ENCODE results near the gene SGO2. TPM values are rescaled to one million over a fixed set of nuclear protein-coding genes. Genes with fewer than 3 reads are reported as not detected.

Gene SGO2
- total RNA-seq, 1 experiment from 2014 or later = 25.4 TPM

DNA sequence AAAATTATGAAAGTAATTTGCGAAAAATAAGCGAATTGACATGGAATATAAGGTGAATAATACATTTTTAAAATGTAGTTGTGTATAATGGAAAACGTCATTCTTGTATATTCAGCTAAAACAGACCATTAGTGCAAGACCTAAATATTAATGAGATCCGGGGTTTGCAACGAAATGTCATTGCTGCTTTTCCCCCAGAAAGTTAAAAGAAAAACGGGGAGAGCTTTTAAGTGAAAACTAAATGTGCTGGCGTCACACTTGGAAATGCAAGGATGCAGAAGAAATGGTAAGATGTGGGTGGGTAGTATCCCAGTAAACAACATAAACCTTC, 491 bp upstream of the SGO2 start:
- ChIA-PET POLR2A (no interaction called here), CTCF (no interaction called here), RAD21 (ENCODE audit: low non-redundant PET in 1 of 2, low total read pairs in 2 of 2, uncharacterized antibody in 2 of 2, unreplicated experiment in 2 of 2) (interaction anchor here in 1 of 2 experiments (0.8 kb wide), 1 partner anchor 16 kb away, joined by 3 read pairs; the partner anchor contains the start of gene KCTD18)
- H3K79me2 ChIP-seq (ENCODE audit: insufficient read depth, low read length) = peaks cover 45% of the 10 kb centered on the region
- intact Hi-C loops (cut with micrococcal nuclease) = no loop called here
- H2AFZ ChIP-seq (ENCODE audit: low read depth, low read length, poor library complexity, severe bottlenecking) = peak overlapping the region; percentile 82
- no peaks in the 10 kb centered on the region for H3K36me3 ChIP-seq (ENCODE audit: control insufficient read depth in 1 of 2, insufficient read depth in 2 of 2, low read length in 2 of 2)
- DNase-seq (ENCODE audit: low read depth, low spot score) = no peak
- peaks cover 4 to 22% of the 10 kb centered on the region in 2 experiments; a peak in 3 of 4 replicates for H3K4me1 ChIP-seq (ENCODE audit: control insufficient read depth in 1 of 2, insufficient read depth in 2 of 2, low read length in 2 of 2)
- no peaks in the 10 kb centered on the region for H3K9me3 ChIP-seq (ENCODE audit: control insufficient read depth in 1 of 2, insufficient read depth in 1 of 2, low read depth in 1 of 2, low read length in 2 of 2)
- peak overlapping the region; percentile 92 for H3K4me2 ChIP-seq (ENCODE audit: low read length)
- H3K4me3 ChIP-seq (replicated peaks in 1 of 2; ENCODE audit: low read depth in 1 of 2, low read length in 2 of 2) = peak overlapping the region; percentile 93 to 96
- no peaks in the 10 kb centered on the region for H4K20me1 ChIP-seq (ENCODE audit: insufficient read depth)
- TF ChIP-seq SIN3A (IDR thresholded peaks at IDR 0.05; ENCODE audit: low read depth) = no peak
- no peak for TF ChIP-seq ELF1 (IDR thresholded peaks at IDR 0.05; ENCODE audit: borderline replicate concordance, low read depth)
- no peak for TF ChIP-seq RAD21 (IDR thresholded peaks at IDR 0.05; ENCODE audit: low read depth)
- TF ChIP-seq, protein P1, sequence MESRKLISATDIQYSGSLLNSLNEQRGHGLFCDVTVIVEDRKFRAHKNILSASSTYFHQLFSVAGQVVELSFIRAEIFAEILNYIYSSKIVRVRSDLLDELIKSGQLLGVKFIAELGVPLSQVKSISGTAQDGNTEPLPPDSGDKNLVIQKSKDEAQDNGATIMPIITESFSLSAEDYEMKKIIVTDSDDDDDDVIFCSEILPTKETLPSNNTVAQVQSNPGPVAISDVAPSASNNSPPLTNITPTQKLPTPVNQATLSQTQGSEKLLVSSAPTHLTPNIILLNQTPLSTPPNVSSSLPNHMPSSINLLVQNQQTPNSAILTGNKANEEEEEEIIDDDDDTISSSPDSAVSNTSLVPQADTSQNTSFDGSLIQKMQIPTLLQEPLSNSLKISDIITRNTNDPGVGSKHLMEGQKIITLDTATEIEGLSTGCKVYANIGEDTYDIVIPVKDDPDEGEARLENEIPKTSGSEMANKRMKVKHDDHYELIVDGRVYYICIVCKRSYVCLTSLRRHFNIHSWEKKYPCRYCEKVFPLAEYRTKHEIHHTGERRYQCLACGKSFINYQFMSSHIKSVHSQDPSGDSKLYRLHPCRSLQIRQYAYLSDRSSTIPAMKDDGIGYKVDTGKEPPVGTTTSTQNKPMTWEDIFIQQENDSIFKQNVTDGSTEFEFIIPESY (IDR thresholded peaks at IDR 0.05; ENCODE audit: extremely low read depth, insufficient replicate concordance, low read length) = no peak
- no peak for TF ChIP-seq CEBPB (IDR thresholded peaks at IDR 0.05; ENCODE audit: low read depth)
- no peak for TF ChIP-seq JUND (IDR thresholded peaks at IDR 0.05)
- TF ChIP-seq YY1 (IDR thresholded peaks at IDR 0.05; ENCODE audit: extremely low read depth, insufficient replicate concordance, low read depth, low read length) = no peak
- H3K9ac ChIP-seq (ENCODE audit: low read length) = peak overlapping the region; percentile 38
- TSS peak; percentile 77 for BruUV-seq (replicated peaks)
- H3K27me3 ChIP-seq (ENCODE audit: insufficient read depth, low read length) = no peaks in the 10 kb centered on the region
- H3K9me2 ChIP-seq (ENCODE audit: insufficient read depth) = no peaks in the 10 kb centered on the region
- H3K27ac ChIP-seq (ENCODE audit: low read depth, low read length) = no peak overlapping the region
- ATAC-seq = no peak; the same call in 1 of the 2 replicates

DNA sequence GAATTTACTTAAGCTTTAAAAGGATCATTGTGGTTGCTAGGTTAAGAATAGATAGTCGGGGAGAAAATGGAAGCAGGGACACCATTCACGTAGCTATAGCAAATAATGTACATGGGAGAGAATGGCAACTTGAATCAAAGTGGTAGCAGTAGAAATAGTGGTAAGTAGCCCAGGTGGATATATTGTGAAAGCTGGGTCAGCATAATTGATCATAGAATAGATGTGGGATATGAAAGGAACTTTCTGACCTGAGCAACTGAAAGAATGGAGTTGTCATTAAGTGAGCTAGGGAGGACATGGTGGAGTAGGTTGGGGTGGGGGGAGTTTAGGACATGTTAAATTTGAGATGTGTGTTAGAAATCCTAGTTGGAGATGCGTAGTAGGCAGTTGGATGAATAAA, 2.2 kb downstream of the SGO2 start:
- Histone ChIP-seq H3K9ac (ENCODE audit: low read length) (no peak overlapping the region), H2AFZ (ENCODE audit: low read depth, low read length, poor library complexity, severe bottlenecking) (no peak overlapping the region), H3K27me3 (ENCODE audit: insufficient read depth, low read length) (no peaks in the 10 kb centered on the region), H4K20me1 (ENCODE audit: insufficient read depth) (no peaks in the 10 kb centered on the region), H3K79me2 (ENCODE audit: insufficient read depth, low read length) (peaks cover 71% of the 10 kb centered on the region), H3K27ac (ENCODE audit: low read depth, low read length) (no peak overlapping the region), H3K9me3 (ENCODE audit: control insufficient read depth in 1 of 2, insufficient read depth in 1 of 2, low read depth in 1 of 2, low read length in 2 of 2) (no peaks in the 10 kb centered on the region), H3K4me3 (replicated peaks in 1 of 2; ENCODE audit: low read depth in 1 of 2, low read length in 2 of 2) (no peak overlapping the region), H3K36me3 (ENCODE audit: control insufficient read depth in 1 of 2, insufficient read depth in 2 of 2, low read length in 2 of 2) (no peaks in the 10 kb centered on the region), H3K4me1 (ENCODE audit: control insufficient read depth in 1 of 2, insufficient read depth in 2 of 2, low read length in 2 of 2) (peaks cover 4 to 20% of the 10 kb centered on the region in 2 experiments; a peak in 3 of 4 replicates), H3K9me2 (ENCODE audit: insufficient read depth) (no peaks in the 10 kb centered on the region), H3K4me2 (ENCODE audit: low read length) (peak overlapping the region; percentile 92; the same call in 1 of the 2 replicates)
- BruUV-seq (replicated peaks) = no TSS peak
- CTCF ChIA-PET = no interaction called here
- DNase-seq (ENCODE audit: low read depth, low spot score) (no peak), ATAC-seq (no peak)
- intact Hi-C loops (cut with micrococcal nuclease) = no loop called here
- TF ChIP-seq ZNF274 (IDR thresholded peaks at IDR 0.05; ENCODE audit: low read depth, low read length) (no peak), POLR2A (IDR thresholded peaks at IDR 0.05; ENCODE audit: borderline replicate concordance, extremely low read depth, insufficient read depth, insufficient read length) (no peak), EZH2phosphoT487 (IDR thresholded peaks at IDR 0.05; ENCODE audit: borderline replicate concordance) (no peak), YY1 (IDR thresholded peaks at IDR 0.05; ENCODE audit: extremely low read depth, insufficient replicate concordance, low read depth, low read length) (no peak), CBX3 (IDR thresholded peaks at IDR 0.05; ENCODE audit: low read depth) (no peak), TCF7L2 (IDR thresholded peaks at IDR 0.05; ENCODE audit: borderline replicate concordance, extremely low read depth, insufficient read depth, insufficient read length) (no peak), ZFX (IDR thresholded peaks at IDR 0.05) (no peak), SP1 (IDR thresholded peaks at IDR 0.05; ENCODE audit: low read depth) (no peak), SIN3A (IDR thresholded peaks at IDR 0.05; ENCODE audit: low read depth) (no peak), JUND (IDR thresholded peaks at IDR 0.05) (no peak), SRF (IDR thresholded peaks at IDR 0.05; ENCODE audit: low read depth) (no peak)
- TF ChIP-seq, protein P2, sequence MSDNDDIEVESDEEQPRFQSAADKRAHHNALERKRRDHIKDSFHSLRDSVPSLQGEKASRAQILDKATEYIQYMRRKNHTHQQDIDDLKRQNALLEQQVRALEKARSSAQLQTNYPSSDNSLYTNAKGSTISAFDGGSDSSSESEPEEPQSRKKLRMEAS (IDR thresholded peaks at IDR 0.05) = no peak
- TF ChIP-seq, protein P3, sequence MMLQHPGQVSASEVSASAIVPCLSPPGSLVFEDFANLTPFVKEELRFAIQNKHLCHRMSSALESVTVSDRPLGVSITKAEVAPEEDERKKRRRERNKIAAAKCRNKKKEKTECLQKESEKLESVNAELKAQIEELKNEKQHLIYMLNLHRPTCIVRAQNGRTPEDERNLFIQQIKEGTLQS (IDR thresholded peaks at IDR 0.05) = no peak
- RAD21 ChIA-PET (ENCODE audit: low non-redundant PET in 1 of 2, low total read pairs in 2 of 2, uncharacterized antibody in 2 of 2, unreplicated experiment in 2 of 2) = no interaction called here
- POLR2A ChIA-PET = no interaction called here
